ENCODE results near the gene CKS1B.
"Not testable (repeated sequence)": the region's sequence is repeated elsewhere in the genome, so short reads cannot be mapped to it uniquely, and the experiment has no call there.

CKS1B gene

GRCh38 chr1:154988058-154988954 lies 13.8 kb downstream of the CKS1B start:
- DNase-seq, result no peak

- DNase-seq, result no peak
Measured at GRCh38 chr1:154989195-154989860, 14.8 kb downstream of the CKS1B start.

- no peak for DNase-seq
Measured at GRCh38 chr1:154990276-154990675, 15.8 kb downstream of the CKS1B start.

DNA sequence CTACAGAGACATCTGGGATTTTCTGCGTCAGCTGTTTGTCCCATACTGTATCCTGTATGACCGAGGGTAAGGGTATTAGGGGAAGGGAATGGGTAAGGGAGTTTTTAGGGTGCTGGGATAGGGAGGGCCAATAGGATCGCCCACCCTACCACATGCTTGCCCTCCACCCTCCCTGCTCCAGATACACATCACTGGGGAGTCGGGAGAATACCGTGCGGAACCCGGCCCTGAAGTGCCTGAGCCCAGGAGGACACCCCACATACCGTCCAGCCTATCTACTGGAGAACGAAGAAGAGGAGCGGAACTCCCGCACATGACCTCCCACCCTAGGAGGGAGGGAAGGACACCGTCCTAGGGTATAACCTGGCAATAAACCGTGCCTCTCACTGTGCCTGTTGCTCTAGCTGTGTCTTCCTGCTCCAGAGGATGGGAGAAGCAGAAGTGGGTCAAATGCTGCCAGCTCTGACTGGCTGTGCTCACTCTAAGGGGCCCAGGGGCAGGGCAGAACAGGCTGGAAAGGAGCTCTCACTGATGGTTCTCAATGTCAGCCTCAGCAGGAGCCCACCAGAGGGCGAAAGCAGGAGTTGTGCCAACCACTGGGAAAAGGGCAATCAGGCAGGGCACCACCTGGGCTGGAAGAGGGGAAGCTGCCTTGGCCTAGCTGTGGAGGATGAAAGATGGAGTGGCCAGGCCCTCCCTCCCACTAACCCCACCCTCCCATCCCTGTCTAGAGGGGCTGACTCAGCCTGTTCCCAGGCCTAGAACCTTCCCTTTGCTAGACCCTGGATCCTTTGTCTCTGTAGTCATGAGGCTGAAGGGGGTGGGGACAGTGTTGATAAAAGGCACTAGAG lies 18.5 kb downstream of the CKS1B start:
- DNase-seq, result no peak

DNA sequence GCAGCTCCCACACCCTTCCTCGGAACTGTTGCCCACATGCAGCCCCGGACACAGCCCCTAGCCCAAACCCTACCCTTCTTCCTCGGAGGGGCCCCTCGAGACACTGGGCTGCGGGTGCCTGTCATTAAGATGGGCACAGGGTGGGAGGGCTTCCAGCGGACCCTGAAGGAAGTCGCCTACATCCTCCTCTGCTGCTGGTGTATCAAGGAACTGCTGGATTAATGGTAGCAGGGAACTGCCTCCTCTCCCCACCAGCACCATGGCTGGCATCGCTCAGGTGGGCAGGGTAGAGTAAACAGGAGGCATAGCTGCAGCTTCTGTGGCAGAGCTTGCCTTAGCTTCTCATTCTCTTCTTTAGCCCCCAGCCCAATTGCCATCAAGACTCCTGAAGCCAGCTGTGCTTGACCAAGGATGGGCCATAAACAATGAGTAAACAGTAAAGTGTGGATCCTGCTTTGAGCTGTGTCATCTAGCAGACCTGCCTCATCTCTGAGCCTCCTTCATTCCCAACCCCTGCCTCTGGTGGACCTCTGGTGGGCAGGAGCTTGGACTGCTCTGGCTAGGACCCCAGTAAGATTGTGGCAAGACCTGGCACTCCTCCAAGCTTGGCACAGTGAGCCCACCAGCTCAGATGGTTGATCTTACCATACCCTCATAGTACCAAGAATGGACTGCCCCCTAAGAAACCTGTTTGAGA lies 19.2 kb downstream of the CKS1B start, which contains the start of gene LENEP:
LENEP (plus strand) TSS at position 15 of the 697 bp plus-strand sequence; CDS start at position 37, 22 bp downstream.
- DNase-seq, result no peak

- DNase-seq, result no peak
Measured at GRCh38 chr1:154994269-154994587, 19.7 kb downstream of the CKS1B start.

DNA sequence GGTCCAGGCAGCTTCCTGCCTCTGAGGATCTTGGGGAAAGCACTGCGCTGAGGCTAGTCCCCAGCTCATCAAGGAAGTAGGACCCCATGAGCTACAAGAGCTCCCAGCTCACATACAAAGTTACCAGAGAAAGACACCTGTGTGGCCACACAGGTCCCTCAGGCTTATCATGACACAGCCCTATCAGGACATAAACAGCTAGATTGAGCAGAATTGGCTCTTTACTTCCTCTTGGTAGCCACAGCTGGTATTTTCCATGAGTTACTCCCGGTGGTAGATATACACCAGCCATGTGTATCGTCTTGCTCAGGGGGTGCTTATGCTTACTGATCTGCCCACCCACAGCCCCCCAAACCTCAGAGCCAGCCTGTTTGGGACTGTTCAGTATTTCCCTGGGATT lies 20.1 kb downstream of the CKS1B start:
- DNase-seq, result no peak

DNA sequence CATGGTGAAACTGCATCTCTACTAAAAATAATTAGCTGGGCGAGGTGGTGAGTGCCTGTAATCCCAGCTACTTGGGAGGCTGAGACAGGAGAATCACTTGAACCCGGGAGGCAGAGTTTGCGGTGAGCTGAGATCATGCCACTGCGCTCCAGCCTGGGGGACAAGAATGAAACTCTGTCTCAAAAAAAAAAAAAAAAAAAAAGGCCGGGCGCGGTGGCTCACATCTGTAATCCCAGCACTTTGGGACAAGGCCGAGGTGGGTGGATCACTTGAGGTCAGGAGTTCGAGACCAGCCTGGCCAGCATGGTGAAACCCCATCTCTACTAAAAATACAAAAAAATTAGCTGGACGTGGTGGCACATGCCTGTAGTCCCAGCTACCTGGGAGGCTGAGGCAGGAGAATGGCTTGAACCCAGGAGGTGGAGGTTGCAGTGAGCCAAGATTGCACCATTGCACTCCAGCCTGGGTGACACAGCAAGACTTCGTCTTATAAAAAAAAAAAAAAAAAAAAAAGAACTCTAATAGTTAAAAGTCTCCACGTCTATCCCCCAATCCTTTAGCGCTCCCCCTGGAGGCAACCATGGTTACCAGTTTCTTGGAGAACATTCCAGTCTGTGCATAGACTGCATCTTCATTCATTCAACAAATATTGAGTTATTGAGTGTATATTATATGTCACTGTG lies 21.0 kb downstream of the CKS1B start:
- not testable (repeated sequence) for DNase-seq

DNA sequence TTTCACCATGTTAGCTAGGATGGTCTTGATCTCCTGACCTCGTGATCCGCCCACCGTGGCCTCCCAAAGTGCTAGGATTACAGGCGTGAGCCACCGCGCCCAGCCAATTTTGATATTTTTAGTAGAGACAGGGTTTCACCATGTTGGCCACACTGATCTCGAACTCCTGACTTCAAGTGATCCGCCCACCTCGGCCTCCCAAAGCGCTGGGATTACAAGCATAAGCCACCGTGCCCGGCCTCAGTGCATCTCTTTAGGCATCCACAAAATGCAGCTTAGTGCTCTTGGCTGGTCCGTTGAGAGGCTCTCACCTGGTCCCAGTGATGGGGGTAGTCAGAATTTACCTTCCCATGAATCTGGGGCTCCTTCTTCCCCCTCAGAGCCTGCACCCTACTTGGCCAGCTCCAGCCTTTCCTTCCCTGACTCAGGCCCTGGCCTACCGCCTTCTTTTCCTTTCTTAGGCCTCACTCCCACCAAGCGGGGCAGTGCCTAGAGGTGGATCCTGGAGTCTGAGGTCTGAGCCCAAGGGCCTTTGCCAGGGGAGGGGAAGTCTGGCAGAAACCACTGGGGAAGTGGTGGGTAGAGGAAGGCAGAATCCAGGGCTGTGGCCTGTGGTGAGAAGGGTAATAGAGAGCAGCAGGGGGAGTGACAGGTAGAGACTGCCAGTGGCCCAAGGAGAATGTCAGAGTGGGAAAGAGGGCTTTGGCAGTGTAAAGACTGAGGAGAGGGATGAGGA lies 22.7 kb downstream of the CKS1B start:
- DNase-seq, result no peak

DNA sequence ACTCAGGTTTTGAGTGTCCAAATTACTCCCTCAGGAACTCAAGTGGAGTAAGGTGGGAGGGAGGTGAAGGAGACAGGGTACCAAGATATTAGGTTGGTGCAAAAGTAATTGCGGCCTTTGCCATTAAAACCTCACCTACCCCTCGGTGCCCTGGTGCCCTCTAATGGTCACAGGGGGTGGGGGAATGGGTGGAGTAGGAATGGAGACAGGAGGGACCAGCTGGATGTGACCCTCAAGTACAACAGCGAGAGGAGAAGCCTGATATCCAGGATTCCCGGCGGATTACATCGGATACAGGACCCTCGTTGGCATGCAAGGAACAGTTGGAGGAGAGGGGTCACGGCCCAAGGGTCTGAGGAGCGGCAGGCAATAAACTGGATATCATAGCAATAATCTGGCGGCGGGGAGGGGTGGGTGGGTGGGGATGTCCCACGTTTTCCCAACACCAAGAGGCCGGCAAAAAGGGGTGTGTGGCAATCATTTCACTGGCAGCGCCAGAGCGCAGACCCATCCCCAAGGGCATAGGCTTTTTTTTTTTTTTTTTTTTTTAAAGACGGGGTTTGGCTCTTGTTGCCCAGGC lies 23.8 kb downstream of the CKS1B start:
- DNase-seq, result no peak

DNA sequence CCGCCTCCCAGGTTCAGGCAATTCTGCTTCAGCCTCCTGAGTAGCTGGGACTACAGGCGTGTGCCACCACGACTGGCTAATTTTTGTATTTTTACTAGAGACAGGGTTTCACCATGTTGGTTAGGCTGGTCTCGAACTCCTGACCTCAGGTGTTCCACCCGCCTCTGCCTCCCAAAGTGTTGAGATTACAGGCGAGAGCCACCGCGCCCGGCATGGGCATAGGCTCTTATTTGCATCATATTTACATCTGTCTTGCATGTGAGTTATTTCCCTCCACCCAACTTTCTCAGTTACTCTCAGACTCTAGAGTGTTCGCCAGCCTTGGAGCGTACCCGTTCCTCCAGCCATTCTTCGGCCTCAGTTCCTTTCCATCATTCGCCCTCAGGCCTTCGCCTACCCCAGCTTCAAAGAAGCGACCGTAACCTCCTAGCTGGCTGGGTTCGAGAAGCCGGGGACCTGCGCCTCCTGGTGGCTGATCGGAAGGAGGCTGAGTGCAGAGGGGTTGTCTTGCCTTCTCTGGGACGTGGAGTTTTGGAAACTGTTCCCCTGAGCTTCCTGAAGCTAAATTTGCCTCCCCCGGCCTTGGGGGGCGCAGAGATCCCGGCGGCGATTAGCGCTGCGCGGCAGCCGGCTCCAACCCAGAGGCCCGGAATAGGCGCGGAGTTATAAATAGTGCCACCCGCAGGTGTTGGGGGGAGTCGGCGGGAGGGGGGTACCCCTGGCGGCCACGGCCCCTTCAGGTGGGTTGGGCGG lies 24.5 kb downstream of the CKS1B start:
- peak; percentile 70 for DNase-seq

GRCh38 chr1:154999571-155000410 lies 25.3 kb downstream of the CKS1B start:
- no peak for DNase-seq

GRCh38 chr1:155000411-155000725 lies 25.9 kb downstream of the CKS1B start:
- DNase-seq, result no peak

- peak; percentile 79 for DNase-seq
Measured at GRCh38 chr1:155000726-155001424, 26.4 kb downstream of the CKS1B start.

GRCh38 chr1:155001425-155001674 lies 26.9 kb downstream of the CKS1B start:
- DNase-seq, result no peak

- peak; percentile 98 for DNase-seq
Measured at GRCh38 chr1:155001675-155002463, 27.4 kb downstream of the CKS1B start.

DNA sequence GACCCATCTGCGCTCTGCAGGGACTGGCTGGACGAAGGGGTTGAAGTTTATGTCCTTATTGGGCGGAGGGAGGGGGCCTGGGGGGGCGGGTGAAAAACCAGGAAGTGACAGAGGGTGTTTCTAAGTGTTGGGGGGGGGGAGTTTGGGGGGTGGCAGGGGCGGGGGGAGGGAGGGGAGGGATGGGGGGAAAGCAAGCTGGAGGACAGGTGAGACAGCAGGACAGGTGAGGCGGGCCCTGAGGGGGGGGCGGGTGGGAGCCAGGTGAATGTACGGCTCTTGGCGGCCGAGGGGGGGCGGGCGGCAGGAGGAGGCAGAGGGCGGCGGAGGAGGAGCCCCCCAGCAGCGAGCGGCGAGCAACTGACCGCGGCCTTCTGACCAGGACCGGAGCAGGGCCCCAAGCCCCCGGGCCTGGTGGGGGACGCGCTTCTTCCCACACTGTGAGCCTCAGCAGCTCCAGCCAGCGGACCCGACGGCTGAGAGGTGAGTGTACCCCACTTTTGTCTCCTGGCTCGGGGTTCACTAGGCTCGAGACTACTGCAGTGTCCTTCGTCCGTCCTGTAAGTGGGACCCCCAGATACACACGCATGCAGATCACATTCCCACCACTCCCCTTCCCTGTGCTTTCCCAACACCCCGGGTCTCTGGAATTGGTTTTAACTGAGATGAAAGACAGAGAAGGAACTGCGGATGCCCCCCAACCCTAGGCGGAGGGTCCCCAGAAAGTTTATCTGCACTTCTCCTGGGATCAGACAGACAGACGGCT lies 28.2 kb downstream of the CKS1B start, which contains the start of gene ZBTB7B:
ZBTB7B (plus strand) TSS at position 339 of the 763 bp plus-strand sequence. CDS start 11,859 bp downstream, outside the sequence.
- DNase-seq, result no peak

Data from activated CD4-positive, alpha-beta T cell treated with anti-CD3 and anti-CD28 coated beads, Interleukin-2, amount 50 U/mL, for 1 hour (primary cell).